Activated CD8-positive, alpha-beta T cell treated with anti-CD3 and anti-CD28 coated beads, Interleukin-2, amount 10 ng/mL, durations not matched to agents 7 days and 5 days (primary cell): ENCODE measurements around the gene ELF1. TPM values are rescaled to one million over a fixed set of nuclear protein-coding genes. Genes with fewer than 3 reads are reported as not detected.
"Not testable (repeated sequence)": the region's sequence is repeated elsewhere in the genome, so short reads cannot be mapped to it uniquely, and the experiment has no call there.

ENCODE experiments used
- ATAC-seq: fragments of 150-1000 bp; cut with Tn5 transposase; one replicate; pipeline ENCODE4 v1.10.0; 2021; ENCODE audit warnings: moderate library complexity
- CTCF ChIA-PET: fragments of 350-600 bp; sonication (Branson Sonifier 250); formaldehyde crosslinking; loops from one replicate; lab custom pipeline; 2021; ENCODE audit warnings: antibody characterized with exemption; lab: Charles Lee
- POLR2A ChIA-PET: fragments of 350-600 bp; sonication (Branson Sonifier 250); formaldehyde crosslinking; loops from one replicate; lab custom pipeline; 2021; ENCODE audit warnings: antibody characterized with exemption; lab: Charles Lee
- DNase-seq: peaks from one replicate; pipeline ENCODE4 v3.0.0-alpha.2; 2020
- H3K27ac Mint-ChIP-seq: one replicate; pipeline ENCODE4 v1.8.0; 2021; ENCODE audit warnings: mild to moderate bottlenecking, mixed read lengths
- H3K27me3 Mint-ChIP-seq: one replicate; pipeline ENCODE4 v1.8.0; 2021; ENCODE audit warnings: low read depth, mixed read lengths
- H3K36me3 Mint-ChIP-seq: one replicate; pipeline ENCODE4 v1.8.0; 2021; ENCODE audit warnings: low read depth, mixed read lengths
- H3K4me1 Mint-ChIP-seq: one replicate; pipeline ENCODE4 v1.8.0; 2021; ENCODE audit warnings: low read depth, mixed read lengths
- H3K4me3 Mint-ChIP-seq: one replicate; pipeline ENCODE4 v1.8.0; 2021; ENCODE audit warnings: mild to moderate bottlenecking, mixed read lengths
- H3K9me3 Mint-ChIP-seq: one replicate; pipeline ENCODE4 v1.8.0; 2022; ENCODE audit warnings: mixed read lengths; ENCODE audit not compliant: insufficient read depth
- total RNA-seq, 2 experiments: library from RNA; stranded (reverse); gene quantifications; one replicate each; pipeline ENCODE4 v1.2.3, GENCODE V29; 2021

ELF1 gene
- total RNA-seq, 2 experiments from 2014 or later, result 106 to 107 TPM

- ATAC-seq, result no peak
- Mint-ChIP-seq H3K4me3 (peak overlapping the region; percentile 94), H3K9me3 (no peaks in the 10 kb centered on the region), H3K4me1 (peaks cover 59% of the 10 kb centered on the region), H3K27ac (peak overlapping the region; percentile 97), H3K27me3 (no peaks in the 10 kb centered on the region), H3K36me3 (peaks cover 50% of the 10 kb centered on the region)
- no peak for DNase-seq
- CTCF ChIA-PET, result interaction anchor here (0.7 to 1.5 kb wide), 4 partner anchors 9 to 73 kb away, joined by 3 to 4 read pairs (median 4); no protein-coding TSS in a partner anchor
- POLR2A ChIA-PET, result interaction anchor here (0.9 to 4.4 kb wide), 11 partner anchors 13 to 80 kb away, joined by 3 to 40 read pairs (median 4); partner anchors contain the start of genes ELF1 and WBP4
Measured at GRCh38 chr13:40981361-40981760, 37.8 kb downstream of the ELF1 start.

DNA sequence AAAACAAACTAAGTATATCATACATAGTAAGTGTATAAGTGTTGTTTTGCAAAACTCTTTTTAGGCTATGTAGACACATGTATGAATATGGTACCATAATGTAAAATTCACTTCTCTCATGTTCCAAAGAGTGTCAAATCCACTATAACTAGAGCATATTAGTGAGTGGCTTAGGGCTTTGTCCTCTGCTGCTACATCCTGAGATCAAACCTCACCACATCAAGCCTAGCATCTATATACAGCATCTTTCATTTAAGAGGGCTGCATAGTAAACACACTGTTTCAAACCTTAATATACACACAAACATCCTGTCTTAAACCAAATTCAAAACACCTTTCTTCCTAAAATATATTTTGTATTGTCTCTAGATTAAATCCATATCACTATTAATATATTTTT, 38.7 kb downstream of the ELF1 start:
- ChIA-PET CTCF (interaction anchor here (1.3 to 1.8 kb wide), 2 partner anchors 12 to 74 kb away, joined by 3 to 5 read pairs; no protein-coding TSS in a partner anchor), POLR2A (interaction anchor here (1.1 to 4.4 kb wide), 5 partner anchors 8 to 38 kb away, joined by 3 to 40 read pairs (median 4); partner anchors contain the start of gene ELF1)
- peak overlapping the region; percentile 76 for H3K27ac Mint-ChIP-seq
- DNase-seq (peak; percentile 47), ATAC-seq (peak; percentile 64)
- no peaks in the 10 kb centered on the region for H3K9me3 Mint-ChIP-seq
- H3K4me1 Mint-ChIP-seq, result peaks cover 59% of the 10 kb centered on the region
- H3K4me3 Mint-ChIP-seq, result peak overlapping the region; percentile 94
- H3K36me3 Mint-ChIP-seq, result peaks cover 54% of the 10 kb centered on the region
- H3K27me3 Mint-ChIP-seq, result no peaks in the 10 kb centered on the region

GRCh38 chr13:40979232-40979631, 39.9 kb downstream of the ELF1 start:
- no peaks in the 10 kb centered on the region for H3K27me3 Mint-ChIP-seq
- H3K4me1 Mint-ChIP-seq, result peaks cover 62% of the 10 kb centered on the region
- peak overlapping the region; percentile 56 for H3K27ac Mint-ChIP-seq
- peak overlapping the region; percentile 94 for H3K4me3 Mint-ChIP-seq
- POLR2A ChIA-PET, result interaction anchor here (0.6 to 4.4 kb wide), 15 partner anchors 14 to 1613 kb away, joined by 3 to 40 read pairs (median 4); partner anchors contain the start of genes ELF1 and WBP4
- H3K36me3 Mint-ChIP-seq, result peaks cover 59% of the 10 kb centered on the region
- CTCF ChIA-PET, result interaction anchor here (0.7 to 1.8 kb wide), 16 partner anchors 9 to 83 kb away, joined by 3 to 8 read pairs (median 4); partner anchors contain the start of genes ELF1 and WBP4
- H3K9me3 Mint-ChIP-seq, result no peaks in the 10 kb centered on the region
- DNase-seq (no peak), ATAC-seq (no peak)

GRCh38 chr13:40978109-40978508, 41.0 kb downstream of the ELF1 start:
- peaks cover 56% of the 10 kb centered on the region for H3K36me3 Mint-ChIP-seq

GRCh38 chr13:40975441-40975840, 43.7 kb downstream of the ELF1 start:
- DNase-seq, result no peak
- POLR2A ChIA-PET, result no interaction called here
- H3K36me3 Mint-ChIP-seq, result peaks cover 54% of the 10 kb centered on the region
- H3K27ac Mint-ChIP-seq, result no peak overlapping the region
- H3K27me3 Mint-ChIP-seq, result no peaks in the 10 kb centered on the region
- ATAC-seq, result no peak
- no peaks in the 10 kb centered on the region for H3K9me3 Mint-ChIP-seq
- CTCF ChIA-PET, result interaction anchor here (0.7 to 3.9 kb wide), 13 partner anchors 10 to 80 kb away, joined by 3 to 60 read pairs (median 11); partner anchors contain the start of gene ELF1
- H3K4me1 Mint-ChIP-seq, result peaks cover 78% of the 10 kb centered on the region
- no peak overlapping the region for H3K4me3 Mint-ChIP-seq

More at GRCh38 chr13:40978109-40978508, 41.0 kb downstream of the ELF1 start:
- Mint-ChIP-seq H3K4me3 (peak overlapping the region; percentile 94), H3K4me1 (peaks cover 62% of the 10 kb centered on the region), H3K27ac (peak overlapping the region; percentile 74)
- CTCF ChIA-PET, result interaction anchor here (1.1 to 1.6 kb wide), 8 partner anchors 11 to 77 kb away, joined by 3 to 5 read pairs (median 3); no protein-coding TSS in a partner anchor
- not testable (repeated sequence) for ATAC-seq, H3K9me3 Mint-ChIP-seq, DNase-seq, H3K27me3 Mint-ChIP-seq
- POLR2A ChIA-PET, result interaction anchor here (1.1 to 4.4 kb wide), 7 partner anchors 18 to 83 kb away, joined by 3 to 40 read pairs (median 4); partner anchors contain the start of genes ELF1 and WBP4

DNA sequence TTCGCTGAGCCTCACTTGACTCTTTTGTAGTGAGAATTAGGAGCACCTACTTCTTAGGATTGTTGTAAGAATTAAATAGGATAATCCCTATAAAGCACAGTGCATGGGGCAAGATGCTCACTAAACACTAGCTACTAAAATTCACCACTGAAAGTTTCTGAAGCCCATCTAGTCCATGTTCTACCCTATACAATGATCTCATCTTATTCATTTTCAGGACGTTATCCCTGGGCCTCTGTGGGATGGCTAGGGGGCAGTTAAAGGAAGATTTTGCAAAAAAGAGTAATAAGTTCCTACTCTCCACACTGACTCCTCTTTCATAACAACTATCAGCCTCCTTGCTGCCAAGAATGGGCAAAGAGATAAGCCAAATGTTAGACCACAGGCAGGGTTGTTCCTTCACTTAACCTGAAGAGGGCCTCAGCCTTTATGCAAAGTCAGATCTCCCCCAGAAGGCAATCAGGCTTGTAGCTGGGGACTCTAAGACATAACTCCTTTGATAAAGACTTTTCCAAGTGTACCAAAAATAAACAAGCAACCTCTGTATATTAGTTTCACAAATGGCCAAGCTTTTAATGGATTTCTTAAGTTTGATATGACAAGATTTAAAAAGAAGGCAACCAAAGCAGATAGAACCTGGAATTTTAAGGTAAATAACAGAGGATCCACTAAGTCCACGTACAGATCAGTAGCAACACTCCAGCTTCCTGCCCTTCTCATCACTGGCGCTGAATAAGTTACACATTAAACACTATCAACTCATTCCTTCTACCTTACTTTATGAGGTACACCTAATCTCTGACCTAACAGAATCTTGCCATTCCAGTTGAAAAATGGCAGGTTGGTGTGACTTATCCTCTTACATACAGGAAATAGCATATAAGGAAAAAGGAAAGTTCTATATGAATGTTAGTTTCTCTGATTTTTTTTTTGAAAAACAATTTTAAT, 44.4 kb downstream of the ELF1 start:
- ChIA-PET CTCF (interaction anchor here (0.6 to 3.9 kb wide), 37 partner anchors 9 to 252 kb away, joined by 3 to 60 read pairs (median 5); partner anchors contain the start of genes ELF1, KBTBD7 and WBP4), POLR2A (interaction anchor here (0.7 to 1.5 kb wide), 8 partner anchors 9 to 84 kb away, joined by 3 to 8 read pairs (median 3); partner anchors contain the start of gene ELF1)
- ATAC-seq (peak; percentile 82), DNase-seq (peak; percentile 64)
- Mint-ChIP-seq H3K36me3 (peaks cover 49% of the 10 kb centered on the region), H3K4me3 (no peak overlapping the region), H3K27ac (peak overlapping the region; percentile 23), H3K9me3 (no peaks in the 10 kb centered on the region), H3K27me3 (no peaks in the 10 kb centered on the region), H3K4me1 (peaks cover 85% of the 10 kb centered on the region)

DNA sequence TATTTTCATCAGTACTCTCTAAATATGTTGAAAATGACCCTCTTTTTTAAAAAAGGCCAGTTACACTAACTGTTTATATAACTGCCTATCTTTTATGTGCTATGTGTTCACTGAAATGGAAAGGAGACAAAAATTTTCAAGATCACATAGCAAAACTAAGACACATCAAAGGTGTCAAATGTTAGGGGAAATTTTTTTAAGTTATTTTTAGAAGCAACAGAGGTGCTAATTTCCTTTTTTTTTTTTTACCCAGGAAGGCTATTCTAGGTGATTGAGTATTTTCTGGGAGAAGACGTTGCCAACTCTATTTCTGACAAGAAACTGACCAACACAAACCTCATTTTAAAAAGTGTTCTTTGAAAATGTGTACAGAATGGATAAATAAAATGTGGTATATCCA, 45.7 kb downstream of the ELF1 start:
- Mint-ChIP-seq H3K9me3 (no peaks in the 10 kb centered on the region), H3K27ac (no peak overlapping the region), H3K4me3 (peak overlapping the region; percentile 13), H3K4me1 (peaks cover 89% of the 10 kb centered on the region), H3K27me3 (no peaks in the 10 kb centered on the region), H3K36me3 (peaks cover 42% of the 10 kb centered on the region)
- CTCF ChIA-PET, result interaction anchor here (1.1 to 3.9 kb wide), 16 partner anchors 12 to 101 kb away, joined by 4 to 60 read pairs (median 17); partner anchors contain the start of gene ELF1
- POLR2A ChIA-PET, result interaction anchor here (1.2 to 1.4 kb wide), 2 partner anchors 8 to 82 kb away, joined by 3 to 5 read pairs; no protein-coding TSS in a partner anchor
- ATAC-seq, result no peak
- no peak for DNase-seq

DNA sequence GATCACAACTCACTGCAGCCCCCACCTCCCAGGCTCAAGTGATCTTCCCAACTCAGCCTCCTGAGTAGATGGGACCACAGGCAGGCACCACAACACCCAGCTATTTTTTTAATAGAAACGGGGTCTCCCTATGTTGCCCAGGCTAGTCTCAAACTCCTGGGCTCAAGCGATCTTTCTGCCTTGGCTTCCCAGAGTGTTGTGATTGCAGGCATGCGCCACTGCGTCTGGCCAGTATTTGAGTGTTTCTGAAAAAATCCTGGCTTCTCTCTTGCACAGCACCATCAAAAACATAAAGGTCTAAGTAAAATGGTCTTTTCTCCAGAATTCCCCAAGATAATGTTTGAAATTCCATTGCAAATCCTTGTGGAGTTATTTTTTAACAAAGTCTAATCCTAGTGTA, 47.8 kb downstream of the ELF1 start:
- ChIA-PET POLR2A (no interaction called here), CTCF (interaction anchor here (1.2 to 3.9 kb wide), 3 partner anchors 15 to 83 kb away, joined by 3 to 31 read pairs (median 6); no protein-coding TSS in a partner anchor)
- Mint-ChIP-seq H3K4me3 (no peak overlapping the region), H3K9me3 (no peaks in the 10 kb centered on the region), H3K27me3 (no peaks in the 10 kb centered on the region), H3K36me3 (peaks cover 36% of the 10 kb centered on the region), H3K27ac (no peak overlapping the region), H3K4me1 (peaks cover 90% of the 10 kb centered on the region)
- no peak for DNase-seq
- ATAC-seq, result no peak

GRCh38 chr13:40970803-40971202, 48.3 kb downstream of the ELF1 start:
- no peak overlapping the region for H3K4me3 Mint-ChIP-seq
- CTCF ChIA-PET, result interaction anchor here (0.9 to 1.8 kb wide), 3 partner anchors 15 to 88 kb away, joined by 3 to 6 read pairs (median 3); no protein-coding TSS in a partner anchor
- no peaks in the 10 kb centered on the region for H3K9me3 Mint-ChIP-seq
- peaks cover 86% of the 10 kb centered on the region for H3K4me1 Mint-ChIP-seq
- H3K27me3 Mint-ChIP-seq, result no peaks in the 10 kb centered on the region
- ATAC-seq (no peak), DNase-seq (no peak)
- POLR2A ChIA-PET, result no interaction called here
- peak overlapping the region; percentile 26 for H3K27ac Mint-ChIP-seq
- H3K36me3 Mint-ChIP-seq, result peaks cover 31% of the 10 kb centered on the region

DNA sequence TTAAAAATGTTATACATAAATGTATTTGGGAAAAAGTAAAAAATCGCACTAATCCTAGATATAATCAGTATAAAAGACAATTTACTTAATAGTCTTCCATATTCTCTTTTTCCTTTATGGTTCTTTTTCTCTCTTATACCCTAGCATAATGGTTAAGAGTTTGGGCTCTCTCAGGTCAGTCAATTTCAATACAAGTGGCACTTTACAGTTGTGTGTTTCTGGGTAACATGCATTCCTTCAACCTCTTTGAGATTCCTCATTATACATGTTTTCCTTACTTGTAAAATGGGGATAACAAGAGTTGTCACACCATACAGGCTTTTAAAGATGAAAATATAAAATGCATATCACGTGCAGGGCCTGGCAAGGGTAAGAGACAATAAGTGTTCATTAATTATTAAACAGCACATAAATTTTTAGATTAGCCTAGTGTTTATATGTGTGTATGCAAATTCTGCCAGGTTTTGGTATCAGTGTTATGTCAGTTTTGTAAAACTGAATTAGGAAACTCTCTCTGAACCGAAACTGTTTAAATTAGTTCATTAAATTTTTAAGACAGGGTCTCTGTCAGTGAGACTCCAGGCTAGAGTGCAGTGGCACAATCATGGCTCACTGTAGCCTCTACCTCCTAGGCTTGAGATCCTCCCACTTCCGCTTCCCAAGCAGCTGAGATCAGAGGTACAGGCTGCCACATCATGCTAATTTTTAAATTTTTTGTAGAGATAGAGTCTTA, 49.8 kb downstream of the ELF1 start:
- ATAC-seq (peak; percentile 70), DNase-seq (peak; percentile 44)
- Mint-ChIP-seq H3K27me3 (no peaks in the 10 kb centered on the region), H3K4me1 (peaks cover 85% of the 10 kb centered on the region), H3K9me3 (no peaks in the 10 kb centered on the region), H3K27ac (no peak overlapping the region), H3K4me3 (peak overlapping the region; percentile 3), H3K36me3 (peaks cover 32% of the 10 kb centered on the region)
- CTCF ChIA-PET, result interaction anchor here (0.9 to 2.1 kb wide), 3 partner anchors 10 to 91 kb away, joined by 4 to 5 read pairs (median 5); no protein-coding TSS in a partner anchor
- POLR2A ChIA-PET, result interaction anchor here (0.7 kb wide), 1 partner anchor 50 kb away, joined by 3 read pairs; the partner anchor contains the start of gene ELF1
